ENCODE measurements around the gene UBR1. TPM values are rescaled to one million over a fixed set of nuclear protein-coding genes. Genes with fewer than 3 reads are reported as not detected.
"Not testable (repeated sequence)": the region's sequence is repeated elsewhere in the genome, so short reads cannot be mapped to it uniquely, and the experiment has no call there.

UBR1 gene
- total RNA-seq, 1 donor from 2014 or later = 48.9 TPM

GRCh38 chr15:42984493-42985034, 121.3 kb downstream of the UBR1 start:
- no peaks in the 10 kb centered on the region for H3K27me3 Mint-ChIP-seq
- H3K27ac Mint-ChIP-seq = no peak overlapping the region
- POLR2A ChIA-PET = no interaction called here
- ATAC-seq (ENCODE audit: low read depth) = no peak
- no peaks in the 10 kb centered on the region for H3K9me3 Mint-ChIP-seq
- peaks cover 65% of the 10 kb centered on the region for H3K36me3 Mint-ChIP-seq (ENCODE audit: low read depth)
- no peak for TF ChIP-seq CTCF (IDR thresholded peaks at IDR 0.05)
- DNase-seq = no peak
- CTCF ChIA-PET = no interaction called here
- no peak overlapping the region for H3K4me3 Mint-ChIP-seq
- intact Hi-C loops (cut with micrococcal nuclease) = no loop called here
- H3K4me1 Mint-ChIP-seq = no peaks in the 10 kb centered on the region

DNA sequence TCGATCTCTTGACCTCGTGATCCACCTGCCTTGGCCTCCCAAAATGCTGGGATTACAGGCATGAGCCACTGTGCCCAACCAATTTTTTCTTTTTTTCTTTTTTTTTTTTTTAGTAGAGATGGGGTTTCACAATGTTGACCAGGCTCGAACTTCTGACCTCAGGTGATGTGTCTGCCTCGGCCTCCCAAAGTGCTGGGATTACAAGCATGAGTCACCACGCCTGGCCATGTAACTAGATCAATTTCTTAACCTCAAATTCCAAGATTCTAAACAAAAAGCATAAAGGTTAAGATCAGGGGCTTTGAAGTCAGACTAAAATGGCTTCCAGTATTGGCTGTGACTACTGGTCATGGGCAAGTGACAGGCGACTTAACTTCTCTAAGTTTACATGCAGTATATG, 126.7 kb downstream of the UBR1 start:
- CTCF ChIA-PET; H3K4me3 Mint-ChIP-seq; H3K9me3 Mint-ChIP-seq; DNase-seq; H3K4me1 Mint-ChIP-seq; H3K27me3 Mint-ChIP-seq; intact Hi-C loops (cut with micrococcal nuclease); POLR2A ChIA-PET; ATAC-seq (ENCODE audit: low read depth); H3K27ac Mint-ChIP-seq: not testable (repeated sequence)
- H3K36me3 Mint-ChIP-seq (ENCODE audit: low read depth) = peaks cover 79% of the 10 kb centered on the region

DNA sequence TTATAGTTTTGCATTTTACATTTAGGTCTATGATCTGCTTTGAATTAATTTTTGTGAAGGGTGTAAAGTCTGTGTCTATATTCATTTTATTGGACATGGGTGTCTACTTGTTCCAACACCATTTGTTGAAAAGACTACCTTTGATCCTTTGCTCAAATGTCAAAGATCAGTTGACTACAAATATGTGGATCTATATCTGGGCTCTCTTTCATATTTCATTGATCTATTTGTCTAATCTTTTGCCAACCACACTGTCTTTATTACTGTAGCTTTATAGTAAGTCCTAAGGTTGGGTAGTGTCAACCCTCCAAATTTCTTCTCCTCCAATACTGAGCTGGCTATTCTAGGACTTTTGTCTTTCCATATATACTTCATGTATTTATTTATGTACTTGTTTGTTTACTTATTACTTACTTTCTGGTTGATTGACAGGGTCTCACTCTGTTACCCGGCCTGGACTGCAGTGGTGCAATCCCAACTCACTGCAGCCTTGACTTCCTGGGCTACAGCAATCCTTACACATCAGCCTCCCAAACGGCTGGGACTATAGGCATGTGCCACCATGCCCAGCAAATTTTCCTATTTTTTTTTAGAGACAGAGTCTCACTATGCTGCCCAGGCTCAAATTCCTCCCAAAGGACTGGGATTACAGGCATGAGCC, 131.5 kb downstream of the UBR1 start:
- no peak for DNase-seq
- no peaks in the 10 kb centered on the region for H3K4me1 Mint-ChIP-seq
- intact Hi-C loops (cut with micrococcal nuclease) = no loop called here
- POLR2A ChIA-PET = no interaction called here
- TF ChIP-seq CTCF (IDR thresholded peaks at IDR 0.05) = no peak
- H3K9me3 Mint-ChIP-seq = no peaks in the 10 kb centered on the region
- CTCF ChIA-PET = no interaction called here
- no peak overlapping the region for H3K4me3 Mint-ChIP-seq
- no peak overlapping the region for H3K27ac Mint-ChIP-seq
- peaks cover 89% of the 10 kb centered on the region for H3K36me3 Mint-ChIP-seq (ENCODE audit: low read depth)
- no peak for ATAC-seq (ENCODE audit: low read depth)
- H3K27me3 Mint-ChIP-seq = no peaks in the 10 kb centered on the region

GRCh38 chr15:42973114-42973513, 132.7 kb downstream of the UBR1 start:
- Mint-ChIP-seq H3K4me1 (no peaks in the 10 kb centered on the region), H3K4me3 (no peak overlapping the region), H3K36me3 (ENCODE audit: low read depth) (peaks cover 91% of the 10 kb centered on the region), H3K9me3 (no peaks in the 10 kb centered on the region), H3K27me3 (no peaks in the 10 kb centered on the region), H3K27ac (no peak overlapping the region)
- TF ChIP-seq CTCF (IDR thresholded peaks at IDR 0.05) = no peak
- ATAC-seq (ENCODE audit: low read depth) (no peak), DNase-seq (no peak)
- intact Hi-C loops (cut with micrococcal nuclease) = no loop called here
- POLR2A ChIA-PET = no interaction called here
- CTCF ChIA-PET = no interaction called here

- DNase-seq = no peak
- POLR2A ChIA-PET = no interaction called here
- H3K4me1 Mint-ChIP-seq = no peaks in the 10 kb centered on the region
- H3K27ac Mint-ChIP-seq = no peak overlapping the region
- CTCF ChIA-PET = no interaction called here
- intact Hi-C loops (cut with micrococcal nuclease) = no loop called here
- peaks cover 82% of the 10 kb centered on the region for H3K36me3 Mint-ChIP-seq (ENCODE audit: low read depth)
- no peak for TF ChIP-seq CTCF (IDR thresholded peaks at IDR 0.05)
- H3K27me3 Mint-ChIP-seq = no peaks in the 10 kb centered on the region
- H3K4me3 Mint-ChIP-seq = no peak overlapping the region
- no peak for ATAC-seq (ENCODE audit: low read depth)
- no peaks in the 10 kb centered on the region for H3K9me3 Mint-ChIP-seq
Measured at GRCh38 chr15:42971830-42972229, 134.0 kb downstream of the UBR1 start.

DNA sequence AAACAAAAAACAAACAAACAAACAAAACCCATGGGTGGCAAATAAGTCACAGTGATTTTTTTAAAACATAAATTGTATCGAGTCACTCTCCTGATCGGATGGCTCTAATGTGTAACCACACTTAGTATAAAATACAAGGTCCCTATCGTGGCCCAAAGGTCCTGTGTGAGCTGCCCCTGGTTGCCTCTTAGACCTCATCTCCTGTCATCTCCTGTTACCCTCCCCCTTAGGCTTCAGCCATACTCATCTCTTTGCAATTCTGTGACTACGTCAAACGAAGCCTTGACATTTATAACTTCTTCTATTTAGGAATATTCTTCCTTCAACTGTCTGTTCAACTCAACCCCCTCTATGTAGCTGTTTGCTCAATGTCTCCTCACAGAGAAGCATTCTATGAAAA, 141.4 kb downstream of the UBR1 start:
- TF ChIP-seq CTCF (IDR thresholded peaks at IDR 0.05) = no peak
- H3K9me3 Mint-ChIP-seq = no peaks in the 10 kb centered on the region
- peaks cover 70% of the 10 kb centered on the region for H3K36me3 Mint-ChIP-seq (ENCODE audit: low read depth)
- no peak overlapping the region for H3K27ac Mint-ChIP-seq
- POLR2A ChIA-PET = no interaction called here
- H3K4me1 Mint-ChIP-seq = no peaks in the 10 kb centered on the region
- DNase-seq (no peak), ATAC-seq (ENCODE audit: low read depth) (no peak)
- CTCF ChIA-PET = no interaction called here
- H3K27me3 Mint-ChIP-seq = no peaks in the 10 kb centered on the region
- intact Hi-C loops (cut with micrococcal nuclease) = no loop called here
- H3K4me3 Mint-ChIP-seq = no peak overlapping the region
